Endothelial cell of umbilical vein (primary cell): ENCODE measurements around the gene FOXD3. TPM values are rescaled to one million over a fixed set of nuclear protein-coding genes. Genes with fewer than 3 reads are reported as not detected.

Source experiments
- BruUV-seq: library from RNA; stranded (reverse); fragments of 400-500 nt; replicated peaks from 2 replicates; lab custom pipeline; 2021; lab: Mats Ljungman, UMichigan
- CTCF ChIA-PET: fragments of 300-600, 350-600 bp; sonication (Branson Sonifier 250); formaldehyde crosslinking; loops from one replicate; lab custom pipeline; 2021; ENCODE audit warnings: antibody characterized with exemption, inconsistent platforms; lab: Charles Lee
- POLR2A ChIA-PET: fragments of 300-600, 350-600 bp; sonication (Branson Sonifier 250); formaldehyde crosslinking; loops from one replicate; lab custom pipeline; 2021; ENCODE audit warnings: antibody characterized with exemption, inconsistent platforms; lab: Charles Lee
- DNase-seq: peaks from one replicate; pipeline ENCODE4 v3.0.0-alpha.2; 2011; ENCODE audit warnings: low read depth, low spot score
- FAIRE-seq: peaks from 2 replicates; lab custom pipeline; 2011; peaks lifted over from hg19 to GRCh38; lab: Jason Lieb, UNC
- H2AFZ ChIP-seq: 2 replicates; pipeline ENCODE4 v1.6.0; 2012; ENCODE audit warnings: low read depth, low read length, control low read depth, inconsistent platforms
- H3K27ac ChIP-seq: 2 replicates; pipeline ENCODE4 v1.5.1; 2011; ENCODE audit warnings: low read depth, mild to moderate bottlenecking, control low read depth, low read length, moderate library complexity; ENCODE audit not compliant: insufficient read depth
- H3K27me3 ChIP-seq, 2 experiments: 2 replicates each; pipeline versions ENCODE4 v1.6.0 to v1.6.1; 2011; ENCODE audit warnings: low read length in 2 of 2, mixed read lengths in 1 of 2; ENCODE audit not compliant: control insufficient read depth in 2 of 2, insufficient read depth in 2 of 2
- H3K36me3 ChIP-seq, 2 experiments: 2 replicates in 1 of 2; 3 replicates in 1 of 2; pipeline ENCODE4 v1.5.1; 2011; ENCODE audit warnings: low read length in 2 of 2, mild to moderate bottlenecking in 1 of 2, moderate library complexity in 1 of 2; ENCODE audit not compliant: control insufficient read depth in 2 of 2, insufficient read depth in 2 of 2; ENCODE audit errors: extremely low read depth in 1 of 2
- H3K4me1 ChIP-seq: 3 replicates; pipeline ENCODE4 v1.5.1; 2011; ENCODE audit warnings: mild to moderate bottlenecking, low read length; ENCODE audit not compliant: control insufficient read depth, insufficient read depth; ENCODE audit errors: extremely low read depth
- H3K4me2 ChIP-seq: 2 replicates; pipeline ENCODE4 v1.6.1; 2011; ENCODE audit warnings: low read length, control low read depth, mixed read lengths; ENCODE audit not compliant: insufficient read depth
- H3K4me3 ChIP-seq, 3 experiments: fragments of 200-600 bp in 1 of 3; sonication (generic), shearing (Covaris generic) in 1 of 3; replicated peaks in 1 of 3; 2 replicates each; pipeline ENCODE4 v1.5.1; 2011 to 2016; ENCODE audit warnings: control low read depth in 3 of 3, low read length in 3 of 3, mild to moderate bottlenecking in 2 of 3, inconsistent platforms in 1 of 3, low read depth in 1 of 3, moderate library complexity in 1 of 3; ENCODE audit not compliant: insufficient read depth in 1 of 3
- H3K79me2 ChIP-seq: 2 replicates; pipeline ENCODE4 v1.6.0; 2012; ENCODE audit warnings: low read length, inconsistent platforms; ENCODE audit not compliant: control insufficient read depth, insufficient read depth
- H3K9ac ChIP-seq: replicated peaks from 2 replicates; pipeline ENCODE3; 2011; ENCODE audit warnings: low read length, control low read depth; ENCODE audit not compliant: insufficient read depth; ENCODE audit errors: extremely low read depth
- H3K9me1 ChIP-seq: replicated peaks from 3 replicates; pipeline ENCODE4 v1.6.0; 2011; ENCODE audit warnings: mild to moderate bottlenecking, low read length; ENCODE audit not compliant: control insufficient read depth, insufficient read depth; ENCODE audit errors: extremely low read depth
- H3K9me3 ChIP-seq: replicated peaks from 2 replicates; pipeline ENCODE4 v1.5.1; 2012; ENCODE audit warnings: low read length, inconsistent platforms; ENCODE audit not compliant: control insufficient read depth, insufficient read depth
- H4K20me1 ChIP-seq: replicated peaks from 2 replicates; pipeline ENCODE3; 2011; ENCODE audit warnings: mild to moderate bottlenecking, low read length; ENCODE audit not compliant: control insufficient read depth, insufficient read depth; ENCODE audit errors: extremely low read depth
- CTCF ChIP-seq, 2 donors: IDR thresholded peaks; 1 replicate in 1 of 2; 2 replicates in 1 of 2; pipeline ENCODE4 v1.5.1; 2011; ENCODE audit warnings: low read length in 2 of 2, mild to moderate bottlenecking in 2 of 2, moderate library complexity in 2 of 2, control low read depth in 1 of 2, inconsistent platforms in 1 of 2, low read depth in 1 of 2; ENCODE audit not compliant: insufficient read depth in 1 of 2; ENCODE audit errors: extremely low read depth in 1 of 2
- EZH2 ChIP-seq: IDR thresholded peaks from 2 replicates; pipeline ENCODE4 v1.6.1; 2012; ENCODE audit warnings: borderline replicate concordance, low read depth, mild to moderate bottlenecking, moderate library complexity, low read length, inconsistent platforms; ENCODE audit not compliant: severe bottlenecking
- FOS ChIP-seq: IDR thresholded peaks from 2 replicates; pipeline ENCODE4 v1.6.1; 2011; ENCODE audit warnings: mild to moderate bottlenecking, low read length, moderate library complexity, borderline replicate concordance; ENCODE audit not compliant: insufficient read depth
- GATA2 ChIP-seq: IDR thresholded peaks from 2 replicates; pipeline ENCODE4 v1.7.0; 2011; ENCODE audit warnings: low read depth, mild to moderate bottlenecking, moderate library complexity, mixed read lengths, low read length; ENCODE audit not compliant: insufficient read length, insufficient read depth
- JUN ChIP-seq: IDR thresholded peaks from 2 replicates; pipeline ENCODE4 v1.6.1; 2011; ENCODE audit warnings: borderline replicate concordance, low read depth; ENCODE audit not compliant: insufficient read length, insufficient read depth
- MAX ChIP-seq: IDR thresholded peaks from 2 replicates; pipeline ENCODE4 v1.6.1; 2011; ENCODE audit not compliant: insufficient read depth, insufficient read length
- MYC ChIP-seq: IDR thresholded peaks from one replicate; pipeline ENCODE4 v1.6.1; 2011; ENCODE audit warnings: mild to moderate bottlenecking, low read depth, low read length
- POLR2A ChIP-seq: IDR thresholded peaks from 2 replicates; pipeline ENCODE4 v1.6.1; 2012; ENCODE audit warnings: low read depth, mild to moderate bottlenecking, control low read depth, low read length
- POLR2AphosphoS5 ChIP-seq: IDR thresholded peaks from 2 replicates; pipeline ENCODE4 v1.6.1; 2012; ENCODE audit warnings: low read depth, mild to moderate bottlenecking, control low read depth, low read length, moderate library complexity; ENCODE audit not compliant: insufficient read depth
- dilution Hi-C: fragments of 300-500 bp; cut with MboI; formaldehyde crosslinking; loops from one replicate; pipeline ENCODE4 v1.15.0; 2019; ENCODE audit warnings: low sequenced_read_pairs; ENCODE audit not compliant: extremely low pct_ligation_motif_present
- intact Hi-C: fragments of 100-400 bp; cut with micrococcal nuclease; formaldehyde crosslinking; loops from one replicate; pipeline ENCODE4 v1.10.0; 2022
- polyA plus RNA-seq, 4 experiments: library from polyadenylated mRNA; depleted of rRNA in 3 of 4; stranded (reverse) in 3 of 4; unstranded in 1 of 4; fragments of >200 nt; gene quantifications; 2 replicates each; pipeline versions ENCODE4 v1.2.1 to v1.2.3, GENCODE V29; 2011 to 2012; ENCODE audit warnings: missing spikeins in 1 of 4
- total RNA-seq: library from RNA; stranded (reverse); gene quantifications from 2 replicates; pipeline ENCODE4 v1.2.3, GENCODE V29; 2021

The FOXD3 gene
- total and polyA plus RNA-seq, 2 donors (not counting 3 experiments of a cell fraction or from before 2014, with no cell fraction given), result not detected

- Histone ChIP-seq H3K9ac (no peak overlapping the region), H2AFZ (no peak overlapping the region), H3K4me1 (no peaks in the 10 kb centered on the region), H3K36me3 (no peaks in the 10 kb centered on the region), H3K27me3 (no peaks in the 10 kb centered on the region), H3K4me3 (no peak overlapping the region), H3K27ac (no peak overlapping the region), H3K79me2 (no peaks in the 10 kb centered on the region), H3K9me3 (no peaks in the 10 kb centered on the region), H3K4me2 (no peak overlapping the region), H4K20me1 (no peaks in the 10 kb centered on the region), H3K9me1 (no peaks in the 10 kb centered on the region)
- no peak for FAIRE-seq
- TF ChIP-seq MAX (no peak), EZH2 (no peak), CTCF (IDR thresholded peaks at IDR 0.05; ENCODE audit: extremely low read depth in 1 of 2, insufficient read depth in 1 of 2, low read depth in 1 of 2, low read length in 2 of 2) (no peak), POLR2A (no peak), MYC (no peak), POLR2AphosphoS5 (no peak), FOS (no peak), JUN (no peak), GATA2 (no peak)
- ChIA-PET POLR2A (no interaction called here), CTCF (interaction anchor here (1.6 kb wide), 1 partner anchor 28 kb away, joined by 3 read pairs; no protein-coding TSS in a partner anchor)
- DNase-seq, result no peak
- intact Hi-C loops, result no loop called here
- dilution Hi-C loops, result no loop called here
- BruUV-seq, result no TSS peak
Observed at GRCh38 chr1:63289135-63289534, 33.2 kb upstream of the FOXD3 start.
